ENCODE data around the gene CORIN. TPM values are rescaled to one million over a fixed set of nuclear protein-coding genes. Genes with fewer than 3 reads are reported as not detected.

CORIN gene
- total and polyA plus RNA-seq, 2 of the 13 experiments (the other 11 are each of a cell fraction or from before 2014, with no cell fraction given) = 0.84 to 1.2 TPM

- TF ChIP-seq ZNF891 (CRISPR knock-in tag; IDR thresholded peaks at IDR 0.05) = 0 out of 2 replicates have a peak, but pooled peaks have one; percentile 24
- TF ChIP-seq SMAD9 (CRISPR knock-in tag; IDR thresholded peaks at IDR 0.05) = no peak
- 0 out of 2 replicates have a peak, but pooled peaks have one; percentile 22 for TF ChIP-seq SOX5 (CRISPR knock-in tag; IDR thresholded peaks at IDR 0.05; ENCODE audit: borderline replicate concordance)
- TF ChIP-seq LBX2 (CRISPR knock-in tag; IDR thresholded peaks at IDR 0.05; ENCODE audit: borderline replicate concordance) = no peak
- TF ChIP-seq ZNF205 (CRISPR knock-in tag; IDR thresholded peaks at IDR 0.05) = no peak; the same call in 1 of the 2 replicates
- no peak for TF ChIP-seq KAT8 (CRISPR knock-in tag; IDR thresholded peaks at IDR 0.05)
Observed at GRCh38 chr4:47836641-47837093, 1.2 kb downstream of the CORIN start (continued).

- no peaks in the 10 kb centered on the region for H3K27me3 ChIP-seq (ENCODE audit: control insufficient read depth in 1 of 2, insufficient read depth in 2 of 2, low read length in 2 of 2)
- H3K4me2 ChIP-seq (ENCODE audit: low read depth, low read length) = no peak overlapping the region
- H3K36me3 ChIP-seq (replicated peaks in 1 of 2; ENCODE audit: control insufficient read depth in 1 of 2, insufficient read depth in 2 of 2, low read length in 2 of 2) = no peaks in the 10 kb centered on the region
- H2AFZ ChIP-seq (ENCODE audit: low read length) = no peak overlapping the region
- H3K79me2 ChIP-seq (ENCODE audit: insufficient read depth, low read length) = no peaks in the 10 kb centered on the region
- FAIRE-seq (no peak), DNase-seq (ENCODE audit: low spot score) (no peak), ATAC-seq (no peak)
- BruUV-seq (replicated peaks) = no TSS peak
- in situ Hi-C loops (cut with HindIII; ENCODE audit: extremely low pct_ligation_motif_present, low pct_unique_long_range_greater_than_20kb) = loop anchor here (5.0 kb wide), 1 partner anchor 133 kb away; no protein-coding TSS in a partner anchor
- H3K9me3 ChIP-seq (ENCODE audit: low read length) = peaks cover 6% of the 10 kb centered on the region; the same call in 1 of the 2 replicates
- no peak overlapping the region for H3K27ac ChIP-seq (ENCODE audit: extremely low read length, insufficient read depth, low read length)
- no peak overlapping the region for H3K4me3 ChIP-seq (replicated peaks in 1 of 3; ENCODE audit: insufficient read depth in 1 of 3, low read depth in 2 of 3, low read length in 3 of 3)
- ChIA-PET CTCF (ENCODE audit: low intra/inter-chr PET ratio, low total read pairs) (interaction anchor here (2.6 to 4.3 kb wide), 2 partner anchors 130 to 149 kb away, joined by 20 to 39 read pairs; no protein-coding TSS in a partner anchor), POLR2A (interaction anchor here (1.7 kb wide), 1 partner anchor 79 kb away, joined by 4 read pairs; the partner anchor contains the start of gene NFXL1)
- intact Hi-C loops (cut with micrococcal nuclease; ENCODE audit: unreplicated experiment) = loop anchor here (5.0 kb wide), 1 partner anchor 77 kb away; the partner anchor contains the start of gene NFXL1
- no peak overlapping the region for H3K9ac ChIP-seq (ENCODE audit: insufficient read depth, low read depth, low read length)
- TF ChIP-seq ZBTB39 (CRISPR knock-in tag; IDR thresholded peaks at IDR 0.05) (no peak), CBX2 (IDR thresholded peaks at IDR 0.05; ENCODE audit: low read depth, low read length) (no peak), CBX2 (CRISPR knock-in tag; IDR thresholded peaks at IDR 0.05; ENCODE audit: low read depth) (no peak), ZNF776 (CRISPR knock-in tag; IDR thresholded peaks at IDR 0.05) (no peak), NFATC3 (CRISPR knock-in tag; IDR thresholded peaks at IDR 0.05) (no peak), ZFP36L2 (CRISPR knock-in tag; IDR thresholded peaks at IDR 0.05) (no peak)
- H4K20me1 ChIP-seq (ENCODE audit: insufficient read depth, low read length) = no peaks in the 10 kb centered on the region; the same call in 1 of the 2 replicates
- peaks cover 22% of the 10 kb centered on the region for H3K4me1 ChIP-seq (ENCODE audit: insufficient read depth, low read length)
- WGBS (ENCODE audit: low lambda C conversion rate) = 96% methylated on average over 2 of the region's 2 CpGs
Observed at GRCh38 chr4:47835494-47835893, 2.4 kb downstream of the CORIN start.

Measured in HepG2 (cell line).